GM19238 (cell line): ENCODE data around the gene GAS2L2.

Source experiments
- DNase-seq: peaks from one replicate; pipeline ENCODE4 v3.0.0; 2011; ENCODE audit warnings: low spot score; ENCODE audit not compliant: insufficient read length

GAS2L2 gene

DNA sequence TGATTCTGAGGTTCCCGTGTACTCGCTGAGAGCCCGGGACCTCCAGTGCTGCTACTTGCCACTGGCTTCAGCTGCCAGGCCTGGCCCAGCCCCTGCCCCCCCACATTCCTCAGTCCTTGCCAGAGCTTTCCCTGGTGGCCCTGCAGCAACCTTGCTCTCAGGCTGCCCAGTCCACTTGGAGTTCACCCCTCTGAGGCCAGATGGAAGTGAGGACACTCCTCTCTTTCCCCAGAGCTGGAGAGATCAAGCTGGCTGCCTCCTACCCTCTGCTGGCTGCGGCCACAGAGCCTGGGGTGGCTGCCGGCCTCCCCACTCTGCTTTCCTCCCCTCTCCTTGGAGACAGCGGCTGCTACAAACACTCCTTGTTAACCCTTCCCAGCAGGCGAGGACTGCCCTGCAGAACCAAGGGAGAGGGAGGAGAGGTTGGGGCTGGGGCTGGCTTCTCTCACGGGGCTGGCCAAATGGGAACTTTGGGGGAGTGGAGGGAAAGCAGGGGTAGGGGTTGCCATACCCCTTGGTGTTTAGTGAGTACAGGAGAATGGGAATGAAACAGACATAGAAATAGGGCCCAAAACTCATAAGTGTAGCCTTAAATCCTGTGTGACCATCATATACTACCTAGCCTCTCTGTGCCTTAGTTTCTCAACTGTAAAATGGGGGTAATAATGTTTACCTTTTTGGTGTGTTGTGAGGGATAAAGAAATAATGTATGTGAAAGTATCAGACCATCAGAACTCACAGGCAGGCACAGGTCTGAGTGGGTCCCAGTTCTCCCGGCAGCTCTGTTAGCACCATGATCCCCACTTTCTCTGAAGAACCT is at the start of gene GAS2L2:
Gene GAS2L2 (minus strand): TSS at position 295 of the 820 bp plus-strand sequence. CDS start 389 bp downstream, outside the sequence.
- no peak for DNase-seq

DNA sequence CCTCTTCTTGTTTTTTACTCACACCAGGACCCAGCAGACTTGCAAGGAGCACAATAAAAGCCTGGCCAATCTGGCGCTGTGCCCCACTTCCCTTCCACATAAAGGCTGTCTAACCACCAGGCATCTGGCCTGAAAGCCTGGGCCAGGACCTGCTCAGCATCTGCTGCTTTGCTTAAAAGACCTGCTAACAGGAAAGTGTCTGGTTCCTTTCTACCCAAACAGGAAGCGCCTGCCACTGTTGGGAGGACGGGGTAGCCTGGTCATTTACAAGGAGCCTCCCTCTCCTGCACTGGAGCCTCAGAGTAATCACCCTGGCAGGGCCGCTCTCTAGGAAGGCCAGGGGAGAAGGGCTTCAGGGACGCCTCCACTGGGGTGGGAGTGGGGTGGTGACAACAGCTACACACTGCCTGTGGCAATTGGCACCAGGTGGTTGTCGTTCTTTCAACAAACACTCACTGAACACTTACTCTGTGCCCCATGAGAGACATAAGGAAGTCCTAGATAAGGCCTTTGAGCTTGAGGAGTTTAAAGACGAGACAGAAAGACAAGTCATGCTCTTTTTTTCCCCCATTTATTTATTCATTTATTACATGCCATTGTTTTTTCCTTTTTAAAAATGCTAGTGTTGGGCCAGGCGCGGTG is 48.7 kb upstream of the GAS2L2 start:
- no peak for DNase-seq

DNA sequence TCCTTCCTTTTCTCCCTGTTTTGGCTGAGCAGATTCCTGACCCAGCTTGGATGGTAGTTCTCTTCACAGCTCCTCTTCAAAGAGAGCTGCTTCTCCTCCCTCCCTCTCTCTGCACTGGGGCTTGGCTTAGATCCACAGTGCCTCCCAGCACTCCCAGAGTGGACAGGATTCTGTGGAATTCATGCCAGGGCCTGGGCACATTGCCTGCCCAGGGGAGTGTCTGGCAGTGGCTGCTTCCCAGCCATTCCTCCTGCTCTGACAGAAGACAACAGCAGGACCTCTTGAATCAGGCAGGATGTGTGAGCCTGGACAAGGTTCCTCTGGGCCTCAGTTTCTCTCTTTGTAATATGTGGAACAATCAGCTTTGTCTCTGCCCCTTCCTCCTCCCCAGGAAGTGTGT is 46.9 kb upstream of the GAS2L2 start:
- DNase-seq, result no peak

DNA sequence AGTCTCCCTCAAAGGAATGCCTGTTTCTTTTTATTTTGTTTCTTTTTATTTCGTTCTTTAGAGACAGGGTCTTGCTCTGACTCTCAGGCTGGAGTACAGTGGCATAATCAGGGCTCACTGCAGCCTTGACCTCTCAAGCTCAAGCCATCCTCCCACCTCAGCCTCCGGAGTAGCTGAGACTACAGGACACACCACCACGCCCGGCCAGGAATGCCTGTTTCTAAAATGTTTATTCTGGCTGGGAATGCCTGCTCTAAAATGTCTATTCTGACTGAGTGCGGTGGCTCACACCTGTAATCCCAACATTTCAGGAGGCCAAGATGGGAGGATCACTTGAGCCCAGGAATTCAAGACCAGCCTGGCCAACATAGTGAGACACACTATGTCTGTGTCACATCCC is 44.9 kb upstream of the GAS2L2 start:
- DNase-seq, result no peak

DNA sequence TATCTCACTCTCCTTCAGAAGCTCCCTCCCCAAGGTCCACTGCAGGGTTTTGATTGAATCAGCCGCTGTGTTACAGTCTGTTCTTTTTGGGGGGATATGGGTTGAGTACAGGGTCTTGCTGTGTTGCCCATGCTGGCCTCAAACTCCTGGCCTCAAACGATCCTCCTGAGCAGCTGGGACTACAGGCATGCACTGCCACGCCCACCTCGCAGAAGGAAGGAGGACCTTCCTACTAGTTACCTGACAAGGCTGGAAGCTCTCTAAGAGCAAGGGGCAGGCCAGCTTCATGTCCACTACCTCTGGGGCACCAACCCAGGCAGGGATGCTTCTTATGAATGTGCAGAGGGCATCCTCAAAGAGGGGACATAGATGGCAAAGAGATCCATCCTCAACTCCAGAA is 44.3 kb upstream of the GAS2L2 start:
- DNase-seq, result no peak

DNA sequence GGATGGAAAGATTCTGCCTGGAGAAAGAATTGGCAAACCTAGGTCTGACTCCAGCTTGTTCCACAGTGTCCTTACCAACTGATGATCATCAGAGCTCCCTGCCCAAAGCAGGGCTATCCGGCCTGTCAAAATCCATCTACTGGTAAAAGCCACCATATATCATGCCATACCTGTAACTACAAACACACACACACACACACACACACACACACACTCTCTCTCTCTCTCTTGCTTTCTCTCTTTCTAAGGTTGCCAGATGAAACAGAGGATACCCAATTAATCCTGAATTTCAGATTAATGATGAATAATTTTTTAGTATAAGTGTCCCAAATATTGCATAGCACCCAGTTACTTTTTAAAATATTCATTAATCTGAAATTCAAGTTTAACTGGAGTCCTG is 43.9 kb upstream of the GAS2L2 start:
- DNase-seq, result no peak

DNA sequence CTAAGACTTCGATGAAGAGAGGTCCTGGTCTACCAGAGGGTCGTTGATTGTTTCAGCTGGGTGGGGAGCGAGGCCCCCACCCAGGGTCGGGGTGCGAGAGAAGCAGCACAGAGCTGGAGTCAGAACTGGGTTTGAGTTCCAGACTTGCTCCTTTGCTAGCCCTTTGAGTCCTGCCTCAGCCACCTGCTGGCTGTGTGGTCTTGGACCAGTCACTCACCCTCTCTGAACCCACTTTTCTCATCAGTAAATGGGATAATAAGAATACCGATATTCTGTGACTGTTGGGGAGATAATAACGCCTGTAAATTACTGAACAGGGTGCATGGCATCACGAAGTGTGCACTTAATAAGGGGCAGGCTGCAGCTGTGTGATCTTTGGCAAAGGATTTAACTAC is 42.8 kb upstream of the GAS2L2 start:
- DNase-seq, result no peak

DNA sequence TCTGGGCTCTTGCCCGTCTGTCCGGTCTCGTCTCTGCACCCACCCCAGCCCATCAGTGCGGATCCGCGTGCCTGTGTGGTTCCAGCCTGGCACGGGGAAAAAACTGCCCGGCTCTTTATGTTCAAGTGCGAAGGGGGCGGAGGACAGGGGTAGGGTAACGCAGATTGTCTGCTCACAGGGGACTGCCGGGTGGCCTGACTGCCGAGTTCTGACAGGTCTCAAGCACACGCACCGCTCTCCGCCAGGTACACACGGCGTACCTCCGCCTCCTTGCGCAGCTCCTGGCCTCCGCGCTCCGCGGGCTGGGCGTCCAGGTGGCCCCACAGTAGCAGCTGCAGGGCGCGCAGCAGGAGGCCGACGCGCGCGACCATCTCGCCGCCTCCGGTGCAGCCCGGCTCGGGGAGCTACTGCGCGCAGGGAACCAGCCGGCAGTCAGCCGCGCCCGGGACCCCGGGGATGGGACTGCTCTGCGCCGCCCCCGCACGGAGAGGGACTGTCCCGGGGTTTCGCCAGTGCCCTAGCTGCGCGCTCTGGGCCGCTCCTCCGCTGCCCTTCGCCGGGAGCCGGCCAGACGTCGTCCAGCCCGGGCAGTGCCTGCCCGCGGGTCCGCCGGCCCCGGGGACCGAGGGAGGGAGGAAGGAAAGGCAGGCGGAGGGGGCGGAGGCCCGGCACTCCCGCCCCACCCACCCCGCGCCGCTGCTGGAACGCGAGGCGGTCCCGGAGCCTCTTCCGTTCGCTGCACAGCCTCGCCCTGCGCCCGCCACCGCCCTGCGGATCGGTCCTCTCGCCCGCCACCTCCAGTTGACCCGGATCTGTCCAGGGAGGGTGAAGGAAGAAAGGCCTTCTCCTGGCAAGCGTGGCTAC is 42.2 kb upstream of the GAS2L2 start, which contains the start of gene MMP28:
Gene MMP28 (minus strand): TSS at position 635 of the 864 bp plus-strand sequence. CDS start 264 bp downstream, at position 371.
- DNase-seq, result no peak

DNA sequence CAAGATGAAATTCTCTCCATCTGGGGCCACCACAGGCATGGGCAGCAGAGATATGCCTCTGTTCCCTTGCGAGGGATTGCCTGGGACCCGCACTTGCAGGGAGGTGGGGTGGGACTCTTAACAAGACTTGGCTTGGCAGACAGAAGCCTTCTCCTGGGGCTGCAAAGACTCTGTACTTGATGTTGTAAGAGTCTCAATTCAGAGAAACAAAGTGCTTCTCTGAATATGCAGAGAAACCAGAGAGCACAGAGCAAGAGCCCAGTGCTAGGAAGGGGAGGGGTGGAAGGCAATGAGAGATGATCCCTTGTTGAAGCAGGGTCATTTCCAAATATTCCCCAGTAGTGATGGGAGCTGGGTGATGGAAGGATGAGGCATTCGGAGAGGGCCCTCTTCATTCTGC is 40.2 kb upstream of the GAS2L2 start:
- no peak for DNase-seq

DNA sequence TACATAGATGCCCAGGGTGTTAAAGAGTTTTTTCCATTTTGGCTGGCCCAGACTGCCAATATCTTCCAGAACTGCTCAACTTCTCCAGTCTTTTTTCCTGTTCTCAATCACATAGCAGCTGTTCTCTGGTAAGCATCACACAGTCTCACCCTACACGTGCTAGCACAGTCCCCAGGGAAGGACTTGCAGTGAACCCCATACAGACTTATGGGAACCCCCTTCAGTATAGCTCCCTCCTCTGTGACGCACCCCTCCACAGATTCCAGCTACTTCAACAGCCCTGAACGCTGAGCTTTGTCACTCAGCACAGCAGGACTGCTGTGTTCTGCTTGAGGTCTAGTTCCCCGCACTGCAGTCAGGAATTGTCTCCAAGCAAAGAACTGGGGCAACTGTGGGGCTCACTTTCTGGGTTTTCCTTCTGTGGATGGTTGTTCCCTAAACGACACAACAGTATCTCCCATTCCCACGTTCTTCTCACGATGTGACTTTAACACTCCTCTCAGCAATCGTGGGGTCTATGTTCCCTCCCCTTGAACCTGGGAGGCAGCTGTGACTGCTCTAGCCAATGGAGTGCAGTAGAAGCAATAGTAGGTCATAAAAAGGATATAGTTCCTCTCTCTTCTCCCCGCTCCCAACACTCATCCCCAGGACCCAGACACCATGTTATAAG is 38.8 kb upstream of the GAS2L2 start:
- DNase-seq, result no peak

DNA sequence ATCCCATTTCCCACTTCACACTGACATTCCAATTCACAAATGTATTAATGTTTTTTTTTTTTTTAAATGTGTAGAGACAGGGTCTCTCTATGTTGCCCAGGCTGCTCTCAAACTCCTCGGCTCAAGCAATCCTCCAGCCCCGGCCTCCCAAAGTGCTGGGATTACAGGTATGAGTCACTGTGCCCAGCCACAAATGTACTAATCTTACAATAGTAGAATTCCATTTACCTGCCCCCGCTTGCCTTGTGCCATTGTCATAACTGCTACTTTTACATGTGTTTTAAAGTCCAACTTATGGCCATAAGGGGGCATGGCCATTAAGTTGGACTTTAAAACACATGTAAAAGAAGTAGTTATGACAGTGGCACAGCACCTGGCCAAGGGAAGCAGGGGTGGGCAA is 37.8 kb upstream of the GAS2L2 start:
- DNase-seq, result no peak

DNA sequence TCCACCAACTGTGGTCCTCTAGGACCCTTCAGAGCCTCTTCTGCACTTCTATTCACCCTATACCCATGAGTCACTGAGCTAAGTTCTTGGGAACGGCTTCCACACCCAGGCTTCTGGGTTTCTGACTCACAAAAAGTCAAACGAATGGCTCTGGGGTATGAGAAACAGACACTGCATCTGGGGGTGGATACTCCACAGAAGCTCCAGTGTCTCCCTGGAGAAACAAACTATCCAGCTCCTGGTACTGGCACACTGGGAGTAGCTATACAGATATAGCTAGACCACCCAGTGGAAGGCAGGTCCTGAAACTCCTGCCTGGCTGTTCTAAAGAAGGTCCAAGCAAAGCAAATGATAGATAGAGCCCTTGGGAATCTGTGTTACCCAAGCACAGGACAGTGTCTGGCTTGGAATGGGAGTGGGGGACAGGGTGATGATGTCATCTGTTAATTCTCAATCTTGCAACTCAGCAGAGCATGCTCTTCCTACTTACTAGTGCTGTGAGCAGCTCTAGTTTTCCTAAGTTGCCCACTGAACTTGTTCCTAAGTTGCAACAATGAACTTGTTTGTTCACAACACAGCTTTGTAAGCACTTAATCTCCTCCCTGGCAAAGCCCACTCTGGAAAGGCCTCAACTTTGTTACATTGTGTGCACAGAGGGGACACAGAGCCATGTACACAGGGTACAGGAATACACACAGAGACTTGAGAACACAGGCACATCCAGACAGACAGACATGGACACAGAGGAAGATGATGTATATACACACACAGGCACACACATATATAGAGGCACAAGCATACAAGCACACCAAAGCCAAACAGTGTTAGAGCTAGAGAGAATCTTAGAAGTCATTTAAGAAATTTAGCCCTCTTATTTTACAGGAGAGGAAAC is 35.7 kb upstream of the GAS2L2 start:
- no peak for DNase-seq

DNA sequence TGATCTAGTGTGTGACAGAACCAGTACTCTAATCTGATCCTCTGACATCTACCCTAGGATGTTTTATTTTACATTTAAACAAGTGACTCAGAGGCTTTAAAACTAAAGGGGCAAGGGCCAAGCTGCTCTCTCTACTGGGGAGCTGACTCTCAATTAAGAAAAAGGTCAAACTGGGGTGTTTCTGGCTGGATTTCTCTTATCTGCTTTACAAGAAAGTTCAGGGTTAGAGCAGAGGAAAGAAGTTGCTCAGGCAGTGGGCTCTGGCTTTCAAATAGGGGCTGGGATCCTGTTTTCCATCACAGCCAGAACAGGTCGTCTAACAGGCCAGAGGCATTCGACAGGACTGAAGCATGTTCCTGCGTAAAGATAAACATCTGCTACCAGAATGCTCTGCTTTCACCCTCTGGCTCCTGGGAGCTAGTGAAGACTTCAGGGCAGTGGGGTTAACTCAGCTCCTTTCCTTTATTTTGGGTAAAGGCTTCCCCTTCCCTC is 33.9 kb upstream of the GAS2L2 start:
- no peak for DNase-seq

DNA sequence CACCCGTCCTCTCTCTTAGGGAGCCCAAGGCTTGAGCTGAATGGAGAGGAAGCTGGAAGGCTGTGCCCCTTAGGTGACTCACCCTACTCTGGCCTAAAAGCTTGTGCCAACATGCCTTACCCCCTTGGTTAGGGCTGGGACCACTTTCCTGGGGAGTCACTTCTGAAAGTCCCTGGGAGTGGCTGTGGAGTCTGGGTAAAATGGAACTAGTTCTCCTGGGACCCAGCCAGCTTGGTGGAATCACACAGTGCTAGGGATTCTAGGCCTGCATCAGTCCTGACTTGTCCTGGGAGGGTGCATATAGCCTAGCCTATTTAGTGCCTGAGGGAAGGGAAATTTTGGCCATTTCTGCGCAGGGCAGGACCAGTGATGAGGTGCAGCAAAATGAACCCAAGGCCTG is 31.9 kb upstream of the GAS2L2 start:
- no peak for DNase-seq

DNA sequence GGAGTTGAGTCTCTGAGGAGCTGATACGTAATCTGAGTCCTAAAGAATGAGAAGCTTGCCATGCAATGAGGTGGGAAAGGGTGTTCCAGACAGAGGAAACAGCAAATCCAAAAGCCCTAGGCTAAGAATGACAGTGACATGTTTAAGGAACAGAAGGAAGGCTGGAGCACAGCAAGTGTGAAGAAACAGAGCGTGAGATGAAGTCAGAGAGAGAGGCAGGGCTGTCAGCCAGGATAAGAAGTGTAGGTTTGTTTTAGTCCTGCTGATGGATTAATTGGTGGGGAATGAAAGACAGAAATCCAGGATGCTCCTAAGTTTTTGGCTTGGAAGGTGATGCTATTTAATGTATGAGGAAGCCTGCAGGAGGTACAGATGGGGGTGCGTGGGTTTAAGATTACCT is 27.9 kb upstream of the GAS2L2 start:
- DNase-seq, result no peak

DNA sequence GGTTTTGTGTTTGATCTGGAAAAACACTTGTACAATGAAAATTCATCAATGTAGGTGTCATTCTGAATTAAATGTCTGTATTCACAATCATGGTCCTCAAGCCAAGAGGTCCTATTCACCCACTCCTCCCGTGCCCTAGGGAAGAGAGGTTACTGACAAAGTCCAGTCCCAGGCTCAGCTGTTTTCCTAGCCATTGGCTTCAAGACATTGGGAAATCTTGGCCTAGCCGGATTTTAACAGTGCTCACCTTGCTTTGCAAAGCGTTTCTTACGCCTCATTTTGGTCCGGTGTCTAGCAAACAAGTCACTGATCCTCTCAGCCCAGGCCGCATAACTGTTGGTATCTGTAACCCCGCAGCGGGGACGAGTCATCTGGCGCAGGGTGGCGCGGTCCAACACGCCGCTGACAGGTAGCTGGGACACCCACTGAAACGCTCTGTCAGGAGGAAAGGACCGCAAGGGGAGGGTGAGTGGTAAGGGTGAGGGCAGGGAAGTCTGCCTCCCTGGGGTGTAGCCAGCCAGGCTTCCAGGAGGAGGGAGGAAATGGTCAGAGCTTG is 25.7 kb upstream of the GAS2L2 start:
- DNase-seq, result no peak

DNA sequence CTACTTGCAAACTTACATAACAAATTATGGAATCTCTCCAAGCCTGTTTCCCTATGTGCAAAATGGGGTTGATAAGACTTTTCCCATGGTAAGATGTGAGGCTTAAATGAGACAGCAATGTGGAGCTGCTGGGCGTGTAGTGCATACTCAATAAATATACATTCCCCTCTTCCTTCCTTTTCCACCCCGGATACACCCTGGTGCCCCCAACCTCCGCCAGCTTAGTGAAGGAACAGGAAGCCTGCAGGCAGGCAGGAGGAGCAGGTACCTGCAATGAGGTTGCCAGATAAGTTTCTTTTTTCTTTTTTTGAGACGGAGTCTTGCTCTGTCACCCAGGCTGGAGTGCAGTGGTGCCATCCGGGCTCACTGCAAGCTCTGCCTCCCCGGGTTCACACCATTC is 22.5 kb upstream of the GAS2L2 start:
- no peak for DNase-seq

DNA sequence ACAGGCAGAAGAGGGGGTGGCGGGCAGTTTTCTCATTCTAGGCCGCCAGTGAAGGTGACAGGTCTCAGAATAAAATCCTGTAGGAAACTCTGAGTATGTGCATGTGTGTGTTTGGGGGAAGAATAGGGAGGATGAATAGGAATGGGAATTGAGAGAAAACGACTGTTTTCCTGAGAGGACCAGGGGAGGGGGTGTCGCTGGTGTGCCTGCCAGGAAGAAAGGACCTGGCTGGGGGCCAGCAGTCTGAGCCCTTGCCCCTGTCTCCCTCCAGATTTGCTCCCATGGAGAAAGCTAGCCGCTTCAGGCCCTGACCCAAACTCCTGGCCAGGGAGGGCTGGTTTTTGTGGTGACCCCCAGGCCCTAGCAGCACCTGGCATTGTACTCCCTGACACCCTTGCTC is 22.0 kb upstream of the GAS2L2 start:
- no peak for DNase-seq

DNA sequence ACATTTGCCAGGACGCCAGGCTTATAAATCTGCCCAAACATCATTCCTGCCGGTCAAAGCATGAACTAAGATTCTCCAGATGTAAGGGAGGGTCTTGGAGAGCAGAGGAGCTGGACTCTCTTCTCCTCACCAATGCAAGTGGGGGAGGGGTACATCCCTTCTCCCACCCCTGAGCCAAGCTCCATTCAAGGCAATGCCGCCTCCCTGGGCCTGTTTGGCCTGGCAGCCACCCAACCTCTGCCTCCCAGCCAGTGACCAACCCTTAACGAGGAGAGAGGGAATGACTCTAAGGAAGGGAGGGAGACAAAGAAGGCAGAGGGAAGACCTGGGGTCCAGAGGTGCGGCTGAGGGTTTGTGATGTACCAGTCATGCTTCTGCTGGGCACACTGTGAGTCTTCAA is 21.5 kb upstream of the GAS2L2 start:
- DNase-seq, result no peak
